DMS53 treated with DMSO at 0.1 percent for 48 hours (cell line): ENCODE results near the gene ANKMY2.
"Not testable (repeated sequence)": the region's sequence is repeated elsewhere in the genome, so short reads cannot be mapped to it uniquely, and the experiment has no call there.

Experiments
- DNase-seq: peaks from one replicate; lab custom pipeline; 2025; ENCODE audit not compliant: unreplicated experiment; lab: John Stamatoyannopoulos, UW

The ANKMY2 gene

DNA sequence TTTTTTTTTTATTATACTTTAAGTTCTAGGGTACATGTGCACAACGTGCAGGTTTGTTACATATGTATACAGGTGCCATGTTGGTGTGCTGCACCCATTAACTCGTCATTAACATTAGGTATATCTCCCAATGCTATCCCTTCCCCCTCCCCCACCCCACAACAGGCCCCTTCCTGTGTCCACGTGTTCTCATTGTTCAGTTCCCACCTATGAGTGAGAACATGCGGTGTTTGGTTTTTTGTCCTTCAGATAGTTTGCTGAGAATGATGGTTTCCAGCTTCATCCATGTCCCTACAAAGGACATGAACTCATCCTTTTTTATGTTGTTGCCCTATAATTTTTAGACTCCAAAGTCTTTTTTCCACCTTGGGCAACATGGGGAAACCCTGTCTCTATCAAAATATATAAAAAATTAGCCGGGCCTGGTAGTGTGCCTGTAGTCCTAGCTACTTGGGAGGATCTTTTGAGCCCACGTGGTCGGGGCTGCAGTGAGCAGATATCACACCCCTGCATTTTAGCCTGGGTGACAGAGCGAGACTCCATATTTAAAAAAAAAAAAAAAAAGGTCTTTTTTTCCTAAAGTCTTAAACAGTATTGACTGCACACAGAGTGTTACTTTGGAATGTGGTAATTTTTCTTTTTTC is 14.4 kb upstream of the ANKMY2 start:
- DNase-seq: not testable (repeated sequence)

- DNase-seq: no peak
Measured at GRCh38 chr7:16657656-16658279, 12.2 kb upstream of the ANKMY2 start.

GRCh38 chr7:16656141-16656540 is 10.6 kb upstream of the ANKMY2 start:
- no peak for DNase-seq

DNA sequence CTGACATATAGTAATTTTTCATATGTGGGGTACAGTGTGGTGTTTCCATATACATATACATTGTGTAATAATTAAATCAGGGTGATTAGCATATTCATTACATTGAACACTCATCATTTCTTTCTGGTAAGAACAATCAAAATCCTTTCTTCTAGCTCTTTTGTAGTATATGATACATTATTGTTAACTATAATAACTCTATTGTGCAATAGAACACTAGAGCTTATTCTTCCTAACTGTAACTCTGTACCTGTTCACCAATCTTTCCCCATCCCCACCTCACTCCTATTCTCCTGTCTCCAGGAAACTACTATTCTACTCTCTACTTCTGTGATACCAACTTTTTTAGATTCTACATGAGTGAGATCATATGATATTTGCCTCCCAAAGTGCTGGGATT is 9.8 kb upstream of the ANKMY2 start:
- no peak for DNase-seq

- peak; percentile 67 for DNase-seq
Measured at GRCh38 chr7:16652888-16653287, 7.3 kb upstream of the ANKMY2 start.

- no peak for DNase-seq
Measured at GRCh38 chr7:16652240-16652583, 6.7 kb upstream of the ANKMY2 start.

- DNase-seq: no peak
Measured at GRCh38 chr7:16651396-16652239, 6.1 kb upstream of the ANKMY2 start.

DNA sequence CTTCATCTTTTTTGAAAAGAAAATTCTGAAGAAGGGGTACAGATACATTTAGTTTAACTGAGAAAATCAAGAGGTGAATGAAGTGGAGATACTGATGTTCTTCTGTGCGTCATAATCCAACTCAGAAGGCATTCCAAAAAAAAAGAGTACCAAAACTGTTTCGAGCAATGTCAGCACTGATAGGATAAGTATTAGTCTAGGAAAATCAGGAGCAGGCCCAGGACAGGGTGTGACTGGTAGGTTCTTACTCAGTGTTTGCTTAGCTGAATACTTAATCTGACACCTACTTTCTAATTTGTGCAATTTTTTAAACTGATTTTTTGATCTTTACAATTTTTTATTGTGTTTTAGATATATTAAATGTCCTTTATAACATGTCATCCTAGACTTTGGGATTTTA is 4.7 kb upstream of the ANKMY2 start:
- no peak for DNase-seq

DNA sequence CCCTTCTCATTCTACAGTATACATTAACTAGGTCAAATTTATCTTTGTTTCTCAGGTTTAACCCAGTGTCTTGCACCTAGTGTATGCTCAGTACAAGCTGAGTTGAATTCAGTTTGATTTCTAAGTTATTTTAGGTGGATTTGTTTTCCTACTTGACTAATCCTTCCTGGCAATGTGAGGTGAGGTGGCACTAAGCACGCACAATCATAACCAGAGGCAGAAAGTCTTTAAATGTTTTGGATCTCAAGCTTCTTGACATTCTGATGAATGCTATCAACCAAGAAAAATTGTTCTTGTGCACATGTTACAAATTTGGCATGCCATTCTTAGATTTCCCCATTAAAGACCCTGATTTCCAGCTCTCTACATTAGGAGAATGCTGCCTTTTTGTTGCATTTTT is 3.6 kb upstream of the ANKMY2 start:
- DNase-seq: no peak

DNA sequence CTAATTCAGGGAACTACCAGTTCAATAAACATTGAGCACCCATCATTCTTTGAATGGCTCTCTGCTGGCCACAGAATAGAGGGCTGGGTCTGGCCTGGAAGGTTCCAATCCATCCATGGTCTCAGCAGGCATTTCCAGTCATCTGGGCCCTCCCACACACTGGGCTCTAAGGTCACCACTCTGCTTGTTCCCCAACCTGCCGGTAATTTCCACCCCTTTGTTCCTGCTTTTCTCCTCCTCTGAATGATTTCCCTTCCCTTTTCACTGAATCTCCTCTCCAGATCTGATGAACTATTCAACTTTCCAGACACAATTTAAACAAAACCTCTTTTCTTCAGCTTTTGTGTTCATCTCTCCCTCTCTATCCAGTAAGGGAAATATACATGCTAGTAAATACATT is 3.0 kb upstream of the ANKMY2 start:
- DNase-seq: no peak

GRCh38 chr7:16647435-16647960 is 1.9 kb upstream of the ANKMY2 start:
- DNase-seq: no peak

GRCh38 chr7:16646472-16647072 is 1.0 kb upstream of the ANKMY2 start:
- DNase-seq: peak; percentile 28

DNA sequence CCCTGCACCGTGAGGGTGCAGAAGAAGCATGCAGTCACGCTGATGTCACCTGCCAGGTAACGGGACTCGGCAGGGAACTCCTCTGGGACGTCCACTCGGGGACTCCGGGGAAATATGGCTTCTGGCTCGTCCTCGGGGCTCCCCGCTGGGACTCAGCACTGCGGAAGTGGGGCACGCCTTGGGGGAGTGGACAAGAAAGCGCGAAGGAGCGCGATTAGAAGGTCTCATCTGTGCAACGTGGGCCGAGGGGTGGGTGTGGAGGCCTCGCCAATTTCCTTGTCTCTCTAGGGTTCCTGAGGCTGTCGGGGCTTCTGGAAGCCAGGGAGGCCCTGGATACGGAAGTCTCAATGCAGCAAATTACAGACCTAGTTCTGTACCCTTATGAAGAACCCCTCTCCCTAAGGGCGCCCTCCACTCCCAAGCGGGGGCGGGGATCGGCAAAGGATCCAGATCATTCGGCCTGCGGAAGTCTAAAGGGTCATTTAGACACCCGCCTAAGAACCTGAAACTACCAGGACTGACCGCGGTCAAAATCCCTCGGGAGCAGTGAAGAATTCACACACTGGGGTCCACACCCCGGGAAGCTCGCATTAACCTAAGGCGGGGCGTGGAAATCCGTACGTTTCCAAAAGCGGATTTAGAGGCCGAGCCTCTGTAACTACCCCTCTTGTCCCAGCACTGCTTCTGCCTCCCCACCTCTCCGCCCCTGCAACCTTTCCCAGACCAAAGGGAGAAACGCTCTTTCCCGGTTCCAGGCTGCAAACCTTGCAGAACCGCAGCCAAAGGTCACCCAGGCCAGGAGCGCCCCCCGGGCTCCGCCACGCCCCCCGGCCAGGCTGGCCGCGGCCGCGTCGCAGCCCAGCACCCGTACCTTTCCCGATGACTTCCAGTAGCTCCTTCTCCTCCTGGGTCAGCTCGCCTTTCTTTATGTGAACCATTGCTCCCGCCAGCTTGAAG is 640 bp downstream of the ANKMY2 start:
- DNase-seq: no peak

GRCh38 chr7:16644157-16644556 is 1.4 kb downstream of the ANKMY2 start:
- DNase-seq: no peak

GRCh38 chr7:16638282-16639280 is 7.0 kb downstream of the ANKMY2 start:
- no peak for DNase-seq

DNA sequence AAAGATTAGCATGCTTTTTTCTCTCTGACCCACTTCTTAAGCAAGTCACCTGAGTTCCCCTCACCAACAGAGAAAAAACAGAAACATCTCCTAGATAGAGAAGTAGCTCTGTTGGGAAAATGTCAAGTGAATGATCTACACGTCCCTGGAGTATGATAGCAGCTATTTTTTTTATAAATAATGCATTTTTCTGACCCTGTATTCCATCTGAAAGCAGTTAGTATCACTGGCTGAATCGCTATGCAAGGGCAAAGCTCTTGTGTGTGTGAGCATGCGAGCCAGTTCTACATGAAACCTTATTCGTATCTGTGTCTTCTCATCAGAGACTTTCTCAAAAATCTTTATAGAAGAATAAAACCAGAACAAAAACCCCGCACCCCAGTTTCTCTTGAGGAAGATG is 8.2 kb downstream of the ANKMY2 start:
- DNase-seq: no peak

DNA sequence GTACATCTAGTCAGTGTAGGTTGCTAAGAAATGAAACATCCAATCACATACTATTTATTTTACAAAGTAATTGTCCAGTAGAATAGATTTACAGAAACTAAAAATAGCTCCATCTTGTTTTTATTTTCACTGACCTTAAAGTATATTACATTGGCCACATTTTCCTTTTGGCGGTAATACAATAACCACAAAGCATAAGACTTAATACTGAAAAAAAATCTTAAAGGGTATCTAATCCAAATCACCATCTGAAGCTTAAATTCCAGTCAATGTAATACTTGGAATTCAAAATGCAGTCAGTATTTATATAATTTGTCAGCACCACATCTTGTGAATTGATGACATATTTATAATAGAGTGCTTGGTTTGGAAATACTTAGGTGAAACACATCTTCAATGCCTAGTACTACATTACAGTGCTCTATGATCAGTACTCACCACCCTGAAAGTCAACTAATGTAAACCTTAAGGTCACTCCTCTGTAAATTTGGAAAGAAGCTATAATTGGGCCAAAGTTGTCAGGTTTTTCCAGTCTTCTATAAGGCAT is 8.9 kb downstream of the ANKMY2 start:
- DNase-seq: no peak

- no peak for DNase-seq
Measured at GRCh38 chr7:16634271-16634738, 11.2 kb downstream of the ANKMY2 start.

- DNase-seq: no peak
Measured at GRCh38 chr7:16630654-16631053, 14.9 kb downstream of the ANKMY2 start.
